H7 (cell line): ENCODE data around the gene SLC8B1. TPM values are rescaled to one million over a fixed set of nuclear protein-coding genes. Genes with fewer than 3 reads are reported as not detected.

Experiments used
- DNase-seq: peaks from one replicate; pipeline ENCODE4 v3.0.0; 2012
- H3K27me3 ChIP-seq: 2 replicates; pipeline ENCODE4 v1.6.0; 2011; ENCODE audit warnings: mild to moderate bottlenecking, low read length; ENCODE audit not compliant: control insufficient read depth, insufficient read depth
- H3K36me3 ChIP-seq: replicated peaks from 2 replicates; pipeline ENCODE4 v1.5.1; 2011; ENCODE audit warnings: low read length; ENCODE audit not compliant: control insufficient read depth, insufficient read depth
- H3K4me3 ChIP-seq: 2 replicates; pipeline ENCODE4 v1.5.1; 2011; ENCODE audit warnings: low read depth, mild to moderate bottlenecking, control low read depth, low read length, moderate library complexity; ENCODE audit not compliant: insufficient read depth
- total RNA-seq: library from RNA; depleted of rRNA; stranded (reverse); fragments of >200 nt; shearing (Covaris generic); gene quantifications from 2 replicates; pipeline ENCODE4 v1.2.3, GENCODE V29; 2014; rRNA removed

Gene SLC8B1
- total RNA-seq, 1 experiment from 2014 or later: 10.7 TPM

- no peaks in the 10 kb centered on the region for H3K27me3 ChIP-seq
- DNase-seq: no peak
Observed at GRCh38 chr12:113249546-113249945, 85.4 kb downstream of the SLC8B1 start.

GRCh38 chr12:113248842-113249435, 86.0 kb downstream of the SLC8B1 start:
- no peaks in the 10 kb centered on the region for H3K27me3 ChIP-seq
- peaks cover 2% of the 10 kb centered on the region for H3K36me3 ChIP-seq
- DNase-seq: no peak
- H3K4me3 ChIP-seq: no peak overlapping the region

More at GRCh38 chr12:113249546-113249945, 85.4 kb downstream of the SLC8B1 start:
- Histone ChIP-seq H3K4me3 (no peak overlapping the region), H3K36me3 (peaks cover 2% of the 10 kb centered on the region)

Other genes with a start within 250 kb of the SLC8B1 start
- 4.4 and 4.5 TPM in 2 replicates for gene RASAL1, start 199.3 kb downstream of the SLC8B1 start, total RNA-seq
- 0.33 TPM in 1 of 2 replicates, not detected in the other for gene CFAP73, start 185.4 kb downstream of the SLC8B1 start, total RNA-seq
- 93.9 and 101 TPM in 2 replicates for gene DDX54, start 149.6 kb downstream of the SLC8B1 start, total RNA-seq
- 42.3 and 45.9 TPM in 2 replicates for gene RITA1, start 149.4 kb downstream of the SLC8B1 start, total RNA-seq
- 19.2 and 20.7 TPM in 2 replicates for gene TPCN1, start 113.6 kb downstream of the SLC8B1 start, total RNA-seq
- gene PLBD2, start 23.5 kb upstream of the SLC8B1 start, total RNA-seq: 12.6 and 12.7 TPM in 2 replicates
- 0.33 and 0.66 TPM in 2 replicates for gene SDS, start 68.8 kb upstream of the SLC8B1 start, total RNA-seq
- gene SDSL, start 87.3 kb upstream of the SLC8B1 start, total RNA-seq: 3.3 and 4.1 TPM in 2 replicates
- gene LHX5, start 136.8 kb upstream of the SLC8B1 start, total RNA-seq: 0.07 and 0.85 TPM in 2 replicates